H9 (cell line): ENCODE results near the gene PLEKHA4. TPM values are rescaled to one million over a fixed set of nuclear protein-coding genes. Genes with fewer than 3 reads are reported as not detected.
A peak's percentile ranks its signal among the peaks of the same experiment; 100 is the strongest.
"Not testable (repeated sequence)": the region's sequence is repeated elsewhere in the genome, so short reads cannot be mapped to it uniquely, and the experiment has no call there.

Experiments
- DNase-seq: peaks from one replicate; pipeline ENCODE4 v3.0.0-alpha.2; 2017
- H2AFZ ChIP-seq: one replicate; pipeline ENCODE4 v1.6.1; 2013; ENCODE audit warnings: mild to moderate bottlenecking, low read length, control low read depth, moderate library complexity
- H2AK5ac ChIP-seq: 2 replicates; pipeline ENCODE4 v1.6.1; 2013; ENCODE audit warnings: low read length, control low read depth, mixed read lengths; ENCODE audit not compliant: insufficient read length
- H2BK120ac ChIP-seq: one replicate; pipeline ENCODE4 v1.6.1; 2013; ENCODE audit warnings: low read depth, mild to moderate bottlenecking, low read length, control low read depth, inconsistent platforms; ENCODE audit not compliant: poor library complexity, severe bottlenecking
- H2BK12ac ChIP-seq: 2 replicates; pipeline ENCODE4 v1.6.1; 2013; ENCODE audit warnings: low read length, control low read depth, mixed read lengths, low read depth; ENCODE audit not compliant: insufficient read length
- H2BK15ac ChIP-seq: 2 replicates; pipeline ENCODE4 v1.6.1; 2013; ENCODE audit warnings: low read depth, low read length, control low read depth
- H2BK20ac ChIP-seq: one replicate; pipeline ENCODE4 v1.6.1; 2013; ENCODE audit warnings: low read depth, mild to moderate bottlenecking, low read length, control low read depth, inconsistent platforms; ENCODE audit not compliant: poor library complexity, severe bottlenecking
- H2BK5ac ChIP-seq: 2 replicates; pipeline ENCODE4 v1.6.1; 2013; ENCODE audit warnings: low read length, control low read depth, mixed read lengths; ENCODE audit not compliant: insufficient read length
- H3K14ac ChIP-seq: 2 replicates; pipeline ENCODE4 v1.6.1; 2013; ENCODE audit warnings: low read length, control low read depth; ENCODE audit not compliant: insufficient read depth
- H3K18ac ChIP-seq: 2 replicates; pipeline ENCODE4 v1.6.1; 2013; ENCODE audit warnings: low read depth, mild to moderate bottlenecking, mixed read lengths, low read length, control low read depth; ENCODE audit not compliant: insufficient read length
- H3K23ac ChIP-seq: 2 replicates; pipeline ENCODE4 v1.6.1; 2013; ENCODE audit warnings: low read length, control low read depth, mixed read lengths, low read depth; ENCODE audit not compliant: insufficient read length
- H3K23me2 ChIP-seq: 2 replicates; pipeline ENCODE4 v1.6.1; 2013; ENCODE audit warnings: low read depth, mild to moderate bottlenecking, mixed read lengths, low read length, control low read depth; ENCODE audit not compliant: insufficient read length, poor library complexity, severe bottlenecking
- H3K27ac ChIP-seq: 2 replicates; pipeline ENCODE4 v1.5.1; 2013; ENCODE audit warnings: low read length, control low read depth, mixed read lengths, low read depth; ENCODE audit not compliant: insufficient read length
- H3K27me3 ChIP-seq: 2 replicates; pipeline ENCODE4 v1.6.1; 2013; ENCODE audit warnings: low read length, control low read depth, inconsistent platforms; ENCODE audit not compliant: insufficient read depth
- H3K4ac ChIP-seq: 2 replicates; pipeline ENCODE4 v1.6.1; 2013; ENCODE audit warnings: low read depth, mild to moderate bottlenecking, control low read depth, inconsistent platforms, low read length, moderate library complexity
- H3K4me1 ChIP-seq: 2 replicates; pipeline ENCODE4 v1.6.1; 2013; ENCODE audit warnings: low read length, control low read depth, inconsistent platforms; ENCODE audit not compliant: insufficient read depth
- H3K4me2 ChIP-seq: 2 replicates; pipeline ENCODE4 v1.6.1; 2013; ENCODE audit warnings: low read length, control low read depth, mixed read lengths; ENCODE audit not compliant: insufficient read length, insufficient read depth
- H3K56ac ChIP-seq: 2 replicates; pipeline ENCODE4 v1.6.1; 2013; ENCODE audit warnings: low read depth, mild to moderate bottlenecking, mixed read lengths, low read length, control low read depth; ENCODE audit not compliant: insufficient read length
- H3K79me1 ChIP-seq: 2 replicates; pipeline ENCODE4 v1.6.1; 2013; ENCODE audit warnings: low read depth, mild to moderate bottlenecking, moderate library complexity, low read length, control low read depth, inconsistent platforms; ENCODE audit not compliant: insufficient read depth, poor library complexity, severe bottlenecking
- H3K79me2 ChIP-seq: 2 replicates; pipeline ENCODE4 v1.6.1; 2013; ENCODE audit warnings: low read length, control low read depth, inconsistent platforms; ENCODE audit not compliant: insufficient read depth
- H3K9ac ChIP-seq: 2 replicates; pipeline ENCODE4 v1.6.1; 2013; ENCODE audit warnings: low read length, control low read depth, mixed read lengths; ENCODE audit not compliant: insufficient read length; ENCODE audit errors: extremely low read depth
- H3K9me3 ChIP-seq: one replicate; pipeline ENCODE4 v1.6.1; 2013; ENCODE audit warnings: low read depth, low read length, inconsistent platforms; ENCODE audit not compliant: control insufficient read depth
- H3T11ph ChIP-seq: one replicate; pipeline ENCODE4 v1.6.1; 2013; ENCODE audit warnings: mild to moderate bottlenecking, low read length, control low read depth, inconsistent platforms
- H4K20me1 ChIP-seq: one replicate; pipeline ENCODE4 v1.6.1; 2013; ENCODE audit not compliant: control insufficient read depth, insufficient read length, insufficient read depth
- H4K5ac ChIP-seq: 2 replicates; pipeline ENCODE4 v1.6.1; 2013; ENCODE audit warnings: low read depth, mild to moderate bottlenecking, mixed read lengths, low read length, control low read depth; ENCODE audit not compliant: insufficient read length
- H4K8ac ChIP-seq: replicated peaks from 2 replicates; pipeline ENCODE4 v1.6.1; 2013; ENCODE audit warnings: low read length, control low read depth, mixed read lengths, low read depth; ENCODE audit not compliant: insufficient read length
- H4K91ac ChIP-seq: 2 replicates; pipeline ENCODE4 v1.6.1; 2013; ENCODE audit warnings: low read depth, mild to moderate bottlenecking, moderate library complexity, mixed read lengths, low read length, control low read depth; ENCODE audit not compliant: insufficient read length
- H3K27ac Mint-ChIP-seq, 3 experiments: 2 replicates in 2 of 3; 3 replicates in 1 of 3; pipeline ENCODE4 v1.8.0; 2020 to 2021; ENCODE audit warnings: mixed read lengths in 3 of 3, mild to moderate bottlenecking in 1 of 3, moderate library complexity in 1 of 3
- H3K27me3 Mint-ChIP-seq: 2 replicates; pipeline ENCODE4 v1.8.0; 2021; ENCODE audit warnings: low read depth, mild to moderate bottlenecking, moderate library complexity, mixed read lengths
- H3K36me3 Mint-ChIP-seq, 3 experiments: 2 replicates in 2 of 3; 3 replicates in 1 of 3; pipeline ENCODE4 v1.8.0; 2020 to 2021; ENCODE audit warnings: low read depth in 3 of 3, mixed read lengths in 3 of 3; ENCODE audit not compliant: insufficient read depth in 1 of 3
- H3K4me1 Mint-ChIP-seq, 2 experiments: 2 replicates each; pipeline ENCODE4 v1.8.0; 2020; ENCODE audit warnings: mixed read lengths in 2 of 2
- H3K4me3 Mint-ChIP-seq, 2 experiments: 2 replicates in 1 of 2; 3 replicates in 1 of 2; pipeline ENCODE4 v1.8.0; 2020 to 2021; ENCODE audit warnings: mild to moderate bottlenecking in 2 of 2, mixed read lengths in 2 of 2, moderate library complexity in 1 of 2
- H3K9me3 Mint-ChIP-seq, 2 experiments: 2 replicates in 1 of 2; 3 replicates in 1 of 2; pipeline ENCODE4 v1.8.0; 2020; ENCODE audit warnings: mild to moderate bottlenecking in 2 of 2, mixed read lengths in 2 of 2, moderate library complexity in 1 of 2
- WGBS: extraction: QIAGEN DNeasy Blood & Tissue Kit; methylation state at CpG from one replicate; pipeline ENCODE4 v1.1.7; 2013; ENCODE audit warnings: missing lambda C conversion rate, low lambda C conversion rate, mixed read lengths; ENCODE audit not compliant: insufficient read length; ENCODE audit errors: extremely low coverage; 5-methylcytosine and 5-hydroxymethylcytosine counted together
- total RNA-seq: library from RNA; stranded (reverse); gene quantifications from 2 replicates; pipeline ENCODE4 v1.2.1, GENCODE V29; 2021
- TF ChIP-seq, protein P1 (sequence below): fragments of 200-600 bp; sonication (generic); conservative IDR thresholded peaks from 3 replicates; pipeline ENCODE4 v1.8.0; 2021; ENCODE audit warnings: antibody characterized with exemption, mild to moderate bottlenecking

PLEKHA4 gene
- total RNA-seq, 1 experiment from 2014 or later, result 15.3 TPM

DNA sequence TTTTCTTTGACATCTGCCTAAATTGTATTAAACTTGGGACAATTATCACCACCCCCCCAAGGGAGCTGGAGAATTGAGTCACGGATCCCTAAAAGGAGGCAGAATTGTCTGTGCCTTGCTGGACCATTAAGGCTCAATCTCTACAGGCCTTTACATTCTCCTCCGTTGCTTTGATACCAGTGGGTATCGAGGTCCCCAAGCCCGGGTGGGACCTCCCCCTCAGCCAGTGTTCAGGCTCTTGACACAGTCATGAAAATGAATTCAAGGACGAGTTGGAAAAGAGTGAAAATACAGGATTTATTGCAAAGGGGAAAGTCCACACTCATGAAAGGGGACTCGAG is 9.4 kb upstream of the PLEKHA4 start:
- peaks cover 4% of the 10 kb centered on the region; the same call in 1 of the 2 replicates for H3K79me2 ChIP-seq
- H3K36me3 Mint-ChIP-seq, result peaks cover 27 to 49% (median 46%) of the 10 kb centered on the region in 3 experiments

DNA sequence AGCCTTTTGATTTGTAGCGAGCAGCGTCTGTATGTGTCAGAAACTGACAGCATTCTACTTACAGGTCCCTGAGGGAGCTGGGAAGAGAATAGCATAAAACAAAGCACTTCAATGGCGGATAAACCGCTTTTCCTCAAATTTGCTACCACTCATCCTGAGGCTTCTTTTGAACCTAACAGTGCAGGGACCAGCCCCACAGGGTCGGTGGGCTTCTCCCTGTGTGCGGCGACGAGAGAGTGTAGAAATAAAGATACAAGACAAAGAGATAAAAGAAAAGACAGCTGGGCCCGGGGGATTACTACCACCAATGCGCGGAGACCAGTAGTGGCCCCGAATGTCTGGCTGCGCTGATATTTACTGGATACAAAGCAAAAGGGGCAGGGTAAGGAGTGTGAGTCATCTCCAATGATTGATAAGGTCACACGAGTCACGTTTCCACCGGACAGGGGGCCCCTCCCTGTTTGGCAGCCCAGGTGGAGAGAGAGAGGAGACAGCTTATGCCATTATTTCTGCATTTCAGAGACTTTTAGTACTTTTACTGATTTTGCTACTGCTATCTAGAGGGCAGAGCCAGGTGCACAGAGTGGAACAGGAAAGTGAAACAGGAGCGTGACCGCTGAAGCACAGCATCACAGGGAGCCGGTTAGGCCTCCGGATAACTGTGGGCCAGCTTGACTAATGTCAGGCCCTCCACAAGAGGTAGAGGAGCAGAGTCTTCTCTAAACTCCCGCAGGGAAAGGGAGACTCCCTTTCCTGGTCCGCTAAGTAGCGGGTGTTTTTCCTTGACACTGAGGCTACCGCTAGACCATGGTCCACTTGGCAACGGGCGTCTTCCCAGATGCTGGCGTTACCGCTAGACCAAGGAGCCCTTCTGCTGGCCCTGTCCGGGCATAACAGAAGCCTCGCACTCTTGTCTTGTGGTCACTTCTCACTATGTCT is 7.9 kb upstream of the PLEKHA4 start:
- H2BK120ac ChIP-seq, H3K4ac ChIP-seq, H3K4me2 ChIP-seq, H4K20me1 ChIP-seq, H2BK5ac ChIP-seq, H3K79me2 ChIP-seq, H2BK15ac ChIP-seq, H3K27me3 ChIP-seq, H3K27ac ChIP-seq, H3K9me3 ChIP-seq, H3K18ac ChIP-seq, DNase-seq, H3K56ac ChIP-seq, H4K5ac ChIP-seq, H2BK12ac ChIP-seq, H3K9me3 Mint-ChIP-seq, H4K91ac ChIP-seq, H2BK20ac ChIP-seq, H3T11ph ChIP-seq, H3K27me3 Mint-ChIP-seq, H3K23me2 ChIP-seq, H2AK5ac ChIP-seq, H3K14ac ChIP-seq, H2AFZ ChIP-seq, H3K9ac ChIP-seq, H3K4me1 ChIP-seq, H4K8ac ChIP-seq, H3K4me3 Mint-ChIP-seq, H3K23ac ChIP-seq: not testable (repeated sequence)
- Mint-ChIP-seq H3K27ac (peak overlapping the region in 1 of 3 experiments; percentile 29; a peak in 1 of 7 replicates), H3K4me1 (peaks cover 28% of the 10 kb centered on the region in 2 experiments), H3K36me3 (peaks cover 29 to 52% (median 46%) of the 10 kb centered on the region in 3 experiments)
- no CpG with 5 or more reads among the region's 30 CpGs for WGBS
- H3K79me1 ChIP-seq, result peaks cover 11% of the 10 kb centered on the region

More for the DNA sequence above, 9.4 kb upstream of the PLEKHA4 start:
- Histone ChIP-seq H3K23me2 (peaks cover 5% of the 10 kb centered on the region), H2AFZ (no peak overlapping the region), H2BK120ac (no peak overlapping the region), H2BK5ac (no peak overlapping the region), H4K5ac (no peak overlapping the region), H3K4me1 (peaks cover 3% of the 10 kb centered on the region), H3K18ac (no peak overlapping the region), H3K27me3 (no peaks in the 10 kb centered on the region), H4K20me1 (no peaks in the 10 kb centered on the region), H2BK20ac (no peak overlapping the region), H3K9ac (no peak overlapping the region), H3K23ac (no peak overlapping the region), H3K79me1 (peaks cover 11% of the 10 kb centered on the region), H2BK12ac (no peak overlapping the region), H3K4ac (no peak overlapping the region), H4K91ac (no peak overlapping the region), H2AK5ac (no peak overlapping the region), H2BK15ac (no peak overlapping the region), H3K9me3 (no peaks in the 10 kb centered on the region), H3K14ac (no peak overlapping the region), H3K4me2 (no peak overlapping the region), H4K8ac (no peak overlapping the region), H3T11ph (no peak overlapping the region), H3K56ac (no peak overlapping the region), H3K27ac (no peak overlapping the region)
- no CpG with 5 or more reads among the region's 6 CpGs for WGBS
- Mint-ChIP-seq H3K4me3 (no peak overlapping the region), H3K9me3 (no peaks in the 10 kb centered on the region), H3K27me3 (no peaks in the 10 kb centered on the region), H3K4me1 (peaks cover 31 to 32% of the 10 kb centered on the region in 2 experiments), H3K27ac (peak overlapping the region in 1 of 3 experiments; percentile 80; a peak in 2 of 7 replicates)
- no peak for DNase-seq
- TF ChIP-seq, protein P1, sequence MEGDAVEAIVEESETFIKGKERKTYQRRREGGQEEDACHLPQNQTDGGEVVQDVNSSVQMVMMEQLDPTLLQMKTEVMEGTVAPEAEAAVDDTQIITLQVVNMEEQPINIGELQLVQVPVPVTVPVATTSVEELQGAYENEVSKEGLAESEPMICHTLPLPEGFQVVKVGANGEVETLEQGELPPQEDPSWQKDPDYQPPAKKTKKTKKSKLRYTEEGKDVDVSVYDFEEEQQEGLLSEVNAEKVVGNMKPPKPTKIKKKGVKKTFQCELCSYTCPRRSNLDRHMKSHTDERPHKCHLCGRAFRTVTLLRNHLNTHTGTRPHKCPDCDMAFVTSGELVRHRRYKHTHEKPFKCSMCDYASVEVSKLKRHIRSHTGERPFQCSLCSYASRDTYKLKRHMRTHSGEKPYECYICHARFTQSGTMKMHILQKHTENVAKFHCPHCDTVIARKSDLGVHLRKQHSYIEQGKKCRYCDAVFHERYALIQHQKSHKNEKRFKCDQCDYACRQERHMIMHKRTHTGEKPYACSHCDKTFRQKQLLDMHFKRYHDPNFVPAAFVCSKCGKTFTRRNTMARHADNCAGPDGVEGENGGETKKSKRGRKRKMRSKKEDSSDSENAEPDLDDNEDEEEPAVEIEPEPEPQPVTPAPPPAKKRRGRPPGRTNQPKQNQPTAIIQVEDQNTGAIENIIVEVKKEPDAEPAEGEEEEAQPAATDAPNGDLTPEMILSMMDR, result no peak
